Cardiac muscle cell (in vitro differentiated cells and primary cell): ENCODE results near the gene INPP4A. TPM values are rescaled to one million over a fixed set of nuclear protein-coding genes. Genes with fewer than 3 reads are reported as not detected.

Experiments used
- DNase-seq, 2 donors: peaks; one replicate each; pipeline versions ENCODE4 v3.0.0 to v3.0.0-alpha.2; 2010 to 2017; ENCODE audit warnings: low read depth in 1 of 2, low spot score in 1 of 2
- H3K27ac ChIP-seq: fragments of 200-600 bp; sonication (generic); 2 replicates; pipeline ENCODE4 v1.5.1; 2016
- H3K27me3 ChIP-seq: fragments of 200-600 bp; sonication (generic); 2 replicates; pipeline ENCODE4 v1.6.0; 2016; ENCODE audit warnings: control low read depth
- H3K36me3 ChIP-seq: fragments of 200-600 bp; sonication (generic); 2 replicates; pipeline ENCODE4 v1.5.1; 2016; ENCODE audit warnings: control low read depth
- H3K4me1 ChIP-seq: fragments of 200-600 bp; sonication (generic); 2 replicates; pipeline ENCODE4 v1.8.1; 2017; ENCODE audit warnings: low read depth, mild to moderate bottlenecking, mixed run types
- H3K4me3 ChIP-seq: fragments of 200-600 bp; sonication (generic); 2 replicates; pipeline ENCODE4 v1.5.1; 2016; ENCODE audit warnings: mild to moderate bottlenecking
- H3K9me3 ChIP-seq: fragments of 200-600 bp; sonication (generic); 2 replicates; pipeline ENCODE4 v1.5.1; 2017; ENCODE audit warnings: low read depth, mild to moderate bottlenecking, control low read depth
- polyA plus RNA-seq: library from polyadenylated mRNA; unstranded; fragments of >200 nt; fragmentation: Nextera tagmentation; extraction: Ambion mirVana; gene quantifications from 2 replicates; pipeline ENCODE4 v1.2.1, GENCODE V29; 2016
- total RNA-seq: library from RNA; depleted of rRNA; stranded (reverse); fragments of >200 nt; gene quantifications from 2 replicates; pipeline ENCODE4 v1.2.3, GENCODE V29; 2016
- TF ChIP-seq, protein P1 (sequence below): IDR thresholded peaks from 2 replicates; pipeline ENCODE4 v1.5.1; 2012; ENCODE audit warnings: low read depth, mild to moderate bottlenecking, low read length

The INPP4A gene
- total and polyA plus RNA-seq, 2 experiments from 2014 or later: 11.6 to 25.0 TPM

DNA sequence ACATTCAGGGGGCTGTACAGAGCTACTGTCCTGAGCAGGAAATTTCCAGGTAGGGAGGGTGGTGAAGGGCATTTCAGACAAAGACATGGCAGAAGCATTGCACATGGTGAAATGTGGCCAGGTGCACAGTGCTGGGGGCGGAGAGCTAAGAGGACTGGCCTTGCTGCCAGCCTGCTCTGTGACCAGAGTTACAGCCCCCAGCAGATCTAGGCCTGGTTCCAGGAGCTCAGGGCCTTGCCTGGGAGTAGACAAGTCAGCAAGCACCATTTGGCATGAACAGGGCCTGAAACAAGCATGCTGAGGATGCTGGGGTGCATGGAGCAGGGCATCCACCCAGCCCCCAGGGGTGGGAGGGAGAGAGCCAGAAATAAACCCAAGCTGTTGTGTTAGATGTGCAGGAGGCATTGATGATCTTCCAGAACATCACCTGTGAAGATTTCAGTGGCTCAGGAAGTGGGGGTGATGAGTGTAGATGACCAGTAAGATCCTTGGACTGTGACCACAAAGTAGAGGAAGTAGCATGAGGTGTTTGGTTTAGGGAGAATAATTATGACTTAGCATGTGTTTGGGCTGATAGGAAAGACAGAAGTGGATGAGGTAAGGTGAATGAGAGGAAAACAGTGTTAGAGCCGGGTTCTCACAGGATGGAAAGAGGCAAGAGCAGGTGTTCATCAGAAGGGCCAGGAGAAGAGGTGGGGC lies 102.6 kb downstream of the INPP4A start:
- Histone ChIP-seq H3K9me3 (no peaks in the 10 kb centered on the region), H3K36me3 (peaks cover 17% of the 10 kb centered on the region), H3K27ac (no peak overlapping the region), H3K27me3 (no peaks in the 10 kb centered on the region), H3K4me1 (no peaks in the 10 kb centered on the region), H3K4me3 (no peak overlapping the region)
- no peak for DNase-seq
- TF ChIP-seq, protein P1, sequence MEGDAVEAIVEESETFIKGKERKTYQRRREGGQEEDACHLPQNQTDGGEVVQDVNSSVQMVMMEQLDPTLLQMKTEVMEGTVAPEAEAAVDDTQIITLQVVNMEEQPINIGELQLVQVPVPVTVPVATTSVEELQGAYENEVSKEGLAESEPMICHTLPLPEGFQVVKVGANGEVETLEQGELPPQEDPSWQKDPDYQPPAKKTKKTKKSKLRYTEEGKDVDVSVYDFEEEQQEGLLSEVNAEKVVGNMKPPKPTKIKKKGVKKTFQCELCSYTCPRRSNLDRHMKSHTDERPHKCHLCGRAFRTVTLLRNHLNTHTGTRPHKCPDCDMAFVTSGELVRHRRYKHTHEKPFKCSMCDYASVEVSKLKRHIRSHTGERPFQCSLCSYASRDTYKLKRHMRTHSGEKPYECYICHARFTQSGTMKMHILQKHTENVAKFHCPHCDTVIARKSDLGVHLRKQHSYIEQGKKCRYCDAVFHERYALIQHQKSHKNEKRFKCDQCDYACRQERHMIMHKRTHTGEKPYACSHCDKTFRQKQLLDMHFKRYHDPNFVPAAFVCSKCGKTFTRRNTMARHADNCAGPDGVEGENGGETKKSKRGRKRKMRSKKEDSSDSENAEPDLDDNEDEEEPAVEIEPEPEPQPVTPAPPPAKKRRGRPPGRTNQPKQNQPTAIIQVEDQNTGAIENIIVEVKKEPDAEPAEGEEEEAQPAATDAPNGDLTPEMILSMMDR: no peak

DNA sequence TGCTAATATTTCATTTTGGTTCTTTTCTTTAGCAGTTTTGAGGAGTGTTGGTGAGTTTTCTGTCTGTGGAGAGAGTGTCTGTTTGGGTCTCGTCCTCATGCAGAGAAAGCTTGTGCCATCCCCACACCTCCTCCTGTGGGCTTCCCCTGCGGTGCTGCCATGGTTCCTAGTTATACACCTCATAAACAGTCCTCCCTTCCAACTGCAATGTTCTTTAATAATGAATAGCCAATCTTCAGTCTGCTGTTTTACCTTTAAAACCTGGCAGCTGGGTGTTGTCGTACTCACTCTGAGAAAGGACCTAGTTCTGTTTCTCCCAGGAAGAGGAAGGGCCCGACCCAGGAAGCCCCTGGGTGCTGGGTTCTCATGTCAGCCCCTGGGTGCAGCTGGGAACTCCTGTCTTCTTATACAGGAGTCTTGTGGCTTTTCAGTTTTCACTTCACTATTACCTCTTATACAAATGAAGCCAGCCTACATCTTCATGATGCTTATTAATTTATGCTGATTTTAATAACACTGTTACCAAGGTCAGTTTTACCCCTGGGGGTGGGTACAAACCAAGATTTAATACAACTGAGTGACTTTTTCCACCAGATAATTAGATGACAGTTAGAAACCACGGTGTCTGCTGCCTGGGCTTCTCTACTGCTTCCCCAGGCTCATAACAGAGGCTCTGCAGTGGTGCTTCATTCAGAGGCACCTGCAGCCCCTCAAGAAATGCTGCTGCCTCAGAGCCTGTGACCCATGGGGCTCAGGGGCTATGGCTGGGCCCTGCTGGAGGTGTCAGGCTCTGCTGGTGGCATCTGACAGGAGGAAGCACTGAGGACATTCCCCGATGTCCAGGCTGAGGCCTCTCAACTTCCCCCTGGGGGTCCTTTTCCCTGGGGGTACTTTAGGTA lies 104.5 kb downstream of the INPP4A start:
- TF ChIP-seq, protein P1: no peak
- Histone ChIP-seq H3K9me3 (no peaks in the 10 kb centered on the region), H3K36me3 (peaks cover 12% of the 10 kb centered on the region), H3K27ac (no peak overlapping the region), H3K4me3 (no peak overlapping the region), H3K27me3 (no peaks in the 10 kb centered on the region), H3K4me1 (no peaks in the 10 kb centered on the region)
- DNase-seq: no peak

DNA sequence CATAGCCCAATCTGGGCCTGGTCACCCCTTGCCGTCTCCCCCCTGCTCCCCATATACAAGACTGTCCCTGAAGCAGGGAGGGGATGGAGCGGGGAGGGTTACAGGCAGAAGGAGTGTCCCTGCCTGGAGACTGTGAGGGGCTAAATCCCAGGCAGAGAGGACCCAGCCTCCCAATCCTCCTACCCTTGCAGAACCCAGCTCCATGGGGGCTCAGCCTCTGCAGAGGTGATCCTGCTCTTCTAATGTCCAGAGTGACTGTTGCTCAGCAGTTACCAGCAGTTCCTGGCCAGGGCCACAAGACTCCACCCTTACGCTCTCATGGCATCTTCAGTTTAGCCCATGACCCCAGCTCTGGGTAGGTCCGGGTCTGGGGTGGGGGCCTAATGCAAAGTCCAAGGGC lies 105.5 kb downstream of the INPP4A start:
- Histone ChIP-seq H3K4me3 (no peak overlapping the region), H3K4me1 (no peaks in the 10 kb centered on the region), H3K27ac (no peak overlapping the region), H3K9me3 (no peaks in the 10 kb centered on the region), H3K36me3 (peaks cover 5% of the 10 kb centered on the region), H3K27me3 (no peaks in the 10 kb centered on the region)
- TF ChIP-seq, protein P1: no peak
- DNase-seq: no peak

DNA sequence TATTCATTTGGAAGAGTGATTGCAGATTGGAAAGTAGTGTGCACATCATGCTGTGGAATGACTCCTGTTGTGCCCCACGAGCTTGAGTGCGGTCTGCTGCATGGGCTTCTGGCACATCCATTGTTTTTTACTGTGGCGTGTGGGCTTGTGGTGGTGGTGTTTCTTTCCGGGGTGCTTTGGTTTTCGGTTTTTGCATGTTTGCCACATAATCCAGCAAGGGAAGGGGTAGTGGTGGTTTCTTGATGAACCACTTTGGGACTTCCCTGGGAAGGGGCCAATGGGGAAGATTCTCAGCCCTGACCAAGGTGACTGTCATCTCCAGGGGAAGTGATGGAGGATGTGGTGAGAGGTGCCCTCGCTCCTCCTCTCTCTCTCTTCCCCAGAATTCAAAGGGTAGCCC lies 106.7 kb downstream of the INPP4A start:
- H3K27ac ChIP-seq: no peak overlapping the region
- H3K4me3 ChIP-seq: no peak overlapping the region
- no peaks in the 10 kb centered on the region for H3K9me3 ChIP-seq
- TF ChIP-seq, protein P1: no peak
- DNase-seq: no peak
- H3K4me1 ChIP-seq: no peaks in the 10 kb centered on the region
- H3K27me3 ChIP-seq: no peaks in the 10 kb centered on the region
- H3K36me3 ChIP-seq: peaks cover 5% of the 10 kb centered on the region

GRCh38 chr2:98552499-98553179 lies 108.0 kb downstream of the INPP4A start:
- Histone ChIP-seq H3K9me3 (no peaks in the 10 kb centered on the region), H3K27me3 (no peaks in the 10 kb centered on the region), H3K36me3 (no peaks in the 10 kb centered on the region), H3K4me3 (no peak overlapping the region), H3K4me1 (no peaks in the 10 kb centered on the region), H3K27ac (no peak overlapping the region)
- TF ChIP-seq, protein P1: no peak
- DNase-seq: peak in 1 of 2 donors; percentile 2
